ENCODE measurements around the gene NFASC.

Gene NFASC

DNA sequence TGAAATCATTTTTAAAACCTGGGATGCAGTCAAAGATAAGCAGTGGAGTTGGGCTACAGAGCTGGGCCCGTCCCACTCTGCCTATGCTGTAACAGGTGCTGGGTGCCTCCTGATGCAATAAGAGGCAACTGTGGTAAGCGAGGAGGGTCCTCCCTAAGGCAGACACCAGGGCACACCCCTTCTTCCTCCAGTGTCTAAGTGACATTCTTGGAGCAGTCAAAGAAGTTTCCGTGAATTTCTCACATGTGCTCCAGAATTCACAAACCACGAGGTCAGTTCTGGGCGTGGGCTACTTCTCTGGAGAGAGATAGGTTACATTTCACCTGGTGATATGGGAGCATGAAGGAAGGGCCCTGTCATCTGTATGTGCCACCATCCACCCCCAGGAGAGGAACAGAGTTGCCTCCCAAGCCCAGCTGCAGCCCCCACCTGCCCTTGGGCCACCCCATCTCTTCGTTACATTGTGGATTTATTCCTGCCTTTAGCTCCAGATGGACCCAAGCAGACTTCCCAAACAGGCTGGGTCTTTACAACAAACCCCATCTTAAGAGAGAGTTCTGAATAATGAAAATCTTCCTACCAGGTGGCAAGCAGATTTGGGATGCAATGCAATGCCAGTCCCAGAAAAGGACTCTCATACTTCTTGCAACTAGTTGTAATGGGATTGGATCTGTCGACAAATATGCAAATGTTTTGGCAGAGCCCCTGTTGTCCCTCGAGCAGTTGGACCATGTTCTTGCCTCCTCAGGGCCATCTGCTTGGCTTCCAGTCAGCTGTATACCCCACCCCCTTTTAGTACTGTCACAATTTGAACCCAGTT, 89.9 kb downstream of the NFASC start:
- no peak for TF ChIP-seq POLR2AphosphoS5 (IDR thresholded peaks at IDR 0.05; ENCODE audit: low read depth, low read length)

DNA sequence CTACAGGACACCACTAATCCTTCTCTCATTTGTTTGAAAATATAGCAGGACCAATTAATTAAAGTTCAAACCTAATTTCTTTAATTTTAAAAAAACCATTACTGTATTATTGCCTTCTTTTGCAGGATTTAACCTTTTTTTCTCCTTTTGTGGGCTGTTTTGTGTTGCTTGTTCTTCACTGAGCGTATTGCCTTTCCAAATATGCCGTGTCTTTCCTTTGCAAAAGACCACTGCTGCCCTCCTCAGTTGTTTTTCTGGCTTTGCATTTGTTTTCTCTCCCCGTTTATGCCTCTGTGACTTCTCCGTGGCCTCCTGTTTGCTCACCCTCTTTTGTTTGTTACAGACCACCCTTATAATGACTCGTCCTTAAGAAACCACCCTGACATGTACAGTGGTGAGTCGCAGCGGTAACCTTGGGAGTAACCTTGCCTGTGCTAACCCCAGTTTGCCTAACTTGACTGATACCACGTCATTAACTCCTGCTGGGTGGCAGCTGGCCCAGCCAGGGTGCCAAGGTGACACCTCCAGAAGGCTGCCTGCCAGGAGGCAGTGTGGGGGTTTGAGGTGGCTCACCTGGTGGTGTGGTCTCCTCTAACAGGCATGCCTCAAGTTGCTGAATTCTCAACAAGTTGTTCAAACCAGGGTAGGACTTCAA, 91.2 kb downstream of the NFASC start:
- TF ChIP-seq TAF1 (IDR thresholded peaks at IDR 0.05; ENCODE audit: borderline replicate concordance, insufficient read depth, low read length) = no peak
- TF ChIP-seq, protein P1, sequence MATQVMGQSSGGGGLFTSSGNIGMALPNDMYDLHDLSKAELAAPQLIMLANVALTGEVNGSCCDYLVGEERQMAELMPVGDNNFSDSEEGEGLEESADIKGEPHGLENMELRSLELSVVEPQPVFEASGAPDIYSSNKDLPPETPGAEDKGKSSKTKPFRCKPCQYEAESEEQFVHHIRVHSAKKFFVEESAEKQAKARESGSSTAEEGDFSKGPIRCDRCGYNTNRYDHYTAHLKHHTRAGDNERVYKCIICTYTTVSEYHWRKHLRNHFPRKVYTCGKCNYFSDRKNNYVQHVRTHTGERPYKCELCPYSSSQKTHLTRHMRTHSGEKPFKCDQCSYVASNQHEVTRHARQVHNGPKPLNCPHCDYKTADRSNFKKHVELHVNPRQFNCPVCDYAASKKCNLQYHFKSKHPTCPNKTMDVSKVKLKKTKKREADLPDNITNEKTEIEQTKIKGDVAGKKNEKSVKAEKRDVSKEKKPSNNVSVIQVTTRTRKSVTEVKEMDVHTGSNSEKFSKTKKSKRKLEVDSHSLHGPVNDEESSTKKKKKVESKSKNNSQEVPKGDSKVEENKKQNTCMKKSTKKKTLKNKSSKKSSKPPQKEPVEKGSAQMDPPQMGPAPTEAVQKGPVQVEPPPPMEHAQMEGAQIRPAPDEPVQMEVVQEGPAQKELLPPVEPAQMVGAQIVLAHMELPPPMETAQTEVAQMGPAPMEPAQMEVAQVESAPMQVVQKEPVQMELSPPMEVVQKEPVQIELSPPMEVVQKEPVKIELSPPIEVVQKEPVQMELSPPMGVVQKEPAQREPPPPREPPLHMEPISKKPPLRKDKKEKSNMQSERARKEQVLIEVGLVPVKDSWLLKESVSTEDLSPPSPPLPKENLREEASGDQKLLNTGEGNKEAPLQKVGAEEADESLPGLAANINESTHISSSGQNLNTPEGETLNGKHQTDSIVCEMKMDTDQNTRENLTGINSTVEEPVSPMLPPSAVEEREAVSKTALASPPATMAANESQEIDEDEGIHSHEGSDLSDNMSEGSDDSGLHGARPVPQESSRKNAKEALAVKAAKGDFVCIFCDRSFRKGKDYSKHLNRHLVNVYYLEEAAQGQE (IDR thresholded peaks at IDR 0.05; ENCODE audit: insufficient read depth in 1 of 2, low read depth in 2 of 2, low read length in 2 of 2) = no peak
- no peak for TF ChIP-seq SIN3A (IDR thresholded peaks at IDR 0.05; ENCODE audit: borderline replicate concordance, insufficient read depth, low read length)
- no peak for TF ChIP-seq FOXP2 (optimal IDR thresholded peaks at IDR 0.05; ENCODE audit: borderline replicate concordance, extremely low read depth, extremely low read length, insufficient read depth)
- no peak for TF ChIP-seq POLR2AphosphoS5 (IDR thresholded peaks at IDR 0.05; ENCODE audit: low read depth, low read length)

DNA sequence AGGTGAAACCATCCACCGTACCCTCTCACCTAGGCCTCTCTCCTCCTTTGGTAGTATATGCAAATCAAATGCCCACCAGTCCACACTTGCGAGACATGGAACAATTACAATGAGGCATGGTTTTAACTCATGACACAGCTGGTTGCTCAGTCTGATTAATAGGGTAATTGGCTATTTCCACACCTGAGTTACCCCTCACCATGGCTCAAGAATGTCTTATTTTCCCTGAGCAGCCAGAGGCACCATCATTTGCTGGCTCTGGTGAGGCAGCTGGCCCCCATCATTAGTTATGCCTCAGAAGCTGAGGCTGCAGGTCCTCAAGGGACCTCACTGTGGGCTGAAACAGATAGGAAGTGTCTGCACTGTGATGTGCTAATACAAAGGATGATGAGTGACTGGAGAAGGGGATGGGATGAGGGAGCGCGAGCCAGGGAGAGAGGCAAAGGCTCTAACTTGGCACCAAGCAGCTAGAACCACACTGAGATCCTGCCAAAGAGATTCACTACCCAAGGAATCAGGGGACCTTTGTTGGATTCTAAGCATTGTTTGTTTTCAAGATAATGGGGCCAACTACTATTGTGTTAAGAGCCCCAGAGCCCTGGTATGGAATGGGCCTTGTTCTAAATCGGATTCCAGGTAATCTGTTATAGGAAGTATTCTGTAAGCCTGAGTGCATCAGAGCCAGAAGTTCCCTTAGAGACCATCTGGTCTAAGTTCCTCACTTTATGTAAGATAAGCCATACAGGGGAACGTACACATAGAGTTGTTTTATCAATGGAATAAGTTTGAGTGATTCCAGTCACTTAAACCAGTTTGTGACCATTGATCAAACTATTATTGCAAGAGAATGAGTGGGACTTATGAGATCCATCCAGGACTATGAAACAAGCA, 92.3 kb downstream of the NFASC start:
- TF ChIP-seq, protein P1 (IDR thresholded peaks at IDR 0.05; ENCODE audit: insufficient read depth in 1 of 2, low read depth in 2 of 2, low read length in 2 of 2) = no peak
- TF ChIP-seq POLR2AphosphoS5 (IDR thresholded peaks at IDR 0.05; ENCODE audit: low read depth, low read length) (no peak), SIN3A (IDR thresholded peaks at IDR 0.05; ENCODE audit: borderline replicate concordance, insufficient read depth, low read length) (no peak), TAF1 (IDR thresholded peaks at IDR 0.05; ENCODE audit: borderline replicate concordance, insufficient read depth, low read length) (no peak), FOXP2 (optimal IDR thresholded peaks at IDR 0.05; ENCODE audit: borderline replicate concordance, extremely low read depth, extremely low read length, insufficient read depth) (no peak)

DNA sequence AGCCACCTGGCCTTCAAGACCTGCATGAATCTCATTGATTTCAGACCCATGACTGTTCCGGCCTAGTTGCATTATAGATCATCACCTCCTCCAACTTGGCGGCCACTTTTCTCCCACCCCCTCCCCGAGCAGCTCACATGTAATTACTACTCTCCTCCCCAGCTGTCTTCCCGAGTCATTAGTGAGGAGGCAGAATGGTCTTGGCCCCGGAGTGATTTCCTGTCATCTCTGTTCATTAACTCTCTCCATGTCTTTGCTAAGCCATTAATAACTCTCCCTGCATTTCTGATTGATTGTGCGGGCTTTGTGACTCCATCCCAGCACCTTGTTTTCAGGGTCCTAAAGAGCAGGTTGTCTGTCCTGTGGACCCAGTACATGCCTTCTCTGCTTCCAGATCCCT, 96.8 kb downstream of the NFASC start:
- TF ChIP-seq, protein P1 (IDR thresholded peaks at IDR 0.05; ENCODE audit: insufficient read depth in 1 of 2, low read depth in 2 of 2, low read length in 2 of 2) = no peak
- TF ChIP-seq POLR2AphosphoS5 (IDR thresholded peaks at IDR 0.05; ENCODE audit: low read depth, low read length) = no peak
- TF ChIP-seq FOXP2 (optimal IDR thresholded peaks at IDR 0.05; ENCODE audit: borderline replicate concordance, extremely low read depth, extremely low read length, insufficient read depth) = no peak
- TF ChIP-seq TAF1 (IDR thresholded peaks at IDR 0.05; ENCODE audit: borderline replicate concordance, insufficient read depth, low read length) = no peak
- no peak for TF ChIP-seq SIN3A (IDR thresholded peaks at IDR 0.05; ENCODE audit: borderline replicate concordance, insufficient read depth, low read length)

DNA sequence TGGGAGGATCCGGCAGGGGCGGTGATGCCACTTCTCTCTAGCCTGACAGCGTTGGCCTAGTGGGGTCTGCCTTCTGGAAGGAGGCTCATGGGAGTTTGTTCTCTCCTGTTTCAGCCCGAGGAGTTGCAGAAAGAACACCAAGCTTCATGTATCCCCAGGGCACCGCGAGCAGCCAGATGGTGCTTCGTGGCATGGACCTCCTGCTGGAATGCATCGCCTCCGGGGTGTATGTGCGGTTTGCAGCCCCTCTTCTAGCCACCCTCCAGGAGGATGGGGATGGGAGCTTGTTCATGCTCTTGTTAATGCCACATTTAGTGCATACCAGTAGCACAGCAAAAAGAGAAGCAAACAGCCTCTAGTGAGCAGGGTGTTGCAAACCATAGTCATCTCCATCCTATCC, 97.5 kb downstream of the NFASC start:
- TF ChIP-seq FOXP2 (optimal IDR thresholded peaks at IDR 0.05; ENCODE audit: borderline replicate concordance, extremely low read depth, extremely low read length, insufficient read depth) (no peak), POLR2AphosphoS5 (IDR thresholded peaks at IDR 0.05; ENCODE audit: low read depth, low read length) (no peak), SIN3A (IDR thresholded peaks at IDR 0.05; ENCODE audit: borderline replicate concordance, insufficient read depth, low read length) (no peak), TAF1 (IDR thresholded peaks at IDR 0.05; ENCODE audit: borderline replicate concordance, insufficient read depth, low read length) (no peak)
- TF ChIP-seq, protein P1 (IDR thresholded peaks at IDR 0.05; ENCODE audit: insufficient read depth in 1 of 2, low read depth in 2 of 2, low read length in 2 of 2) = no peak
